HepG2 (cell line): ENCODE measurements around the gene NEURL3. TPM values are rescaled to one million over a fixed set of nuclear protein-coding genes. Genes with fewer than 3 reads are reported as not detected.
A peak's percentile ranks its signal among the peaks of the same experiment; 100 is the strongest.

ENCODE experiments used
- ESRRA ChIP-seq: sonication (generic); formaldehyde crosslinking; IDR thresholded peaks from 2 replicates; pipeline ENCODE4 v1.5.1; 2020; ENCODE audit warnings: mild to moderate bottlenecking, low read depth, missing genetic modification reagents
- HOMEZ ChIP-seq: IDR thresholded peaks from 2 replicates; pipeline ENCODE4 v1.6.1; 2016; ENCODE audit warnings: low read depth
- HOXA9 ChIP-seq: sonication (generic); formaldehyde crosslinking; IDR thresholded peaks from 2 replicates; pipeline ENCODE4 v1.8.1; 2022; ENCODE audit warnings: missing genetic modification reagents, mild to moderate bottlenecking, moderate library complexity, borderline replicate concordance
- KLF13 ChIP-seq: sonication (generic); formaldehyde crosslinking; IDR thresholded peaks from 2 replicates; pipeline ENCODE4 v1.4.0; 2020; ENCODE audit warnings: mild to moderate bottlenecking, missing genetic modification reagents
- POGZ ChIP-seq: sonication (generic); formaldehyde crosslinking; IDR thresholded peaks from 2 replicates; pipeline ENCODE4 v1.4.0; 2020; ENCODE audit warnings: mild to moderate bottlenecking, missing genetic modification reagents
- PRDM4 ChIP-seq: sonication (generic); formaldehyde crosslinking; IDR thresholded peaks from 2 replicates; pipeline ENCODE4 v1.9.0; 2021; ENCODE audit warnings: missing genetic modification reagents, borderline replicate concordance
- SOX6 ChIP-seq, 2 experiments: fragments of 450-650 bp in 1 of 2; sonication (generic) in 1 of 2; formaldehyde crosslinking in 1 of 2; IDR thresholded peaks; 2 replicates each; pipeline versions ENCODE4 v1.4.0 to v1.6.1; 2017 to 2020; ENCODE audit warnings: antibody characterized with exemption in 1 of 2, mild to moderate bottlenecking in 1 of 2, missing genetic modification reagents in 1 of 2
- TBX2 ChIP-seq: sonication (generic); formaldehyde crosslinking; IDR thresholded peaks from 2 replicates; pipeline ENCODE4 v1.5.0; 2020; ENCODE audit warnings: missing genetic modification reagents, mild to moderate bottlenecking, borderline replicate concordance
- ZNF160 ChIP-seq: sonication (generic); formaldehyde crosslinking; IDR thresholded peaks from 2 replicates; pipeline ENCODE4 v1.8.0; 2022; ENCODE audit warnings: mild to moderate bottlenecking, inconsistent platforms, missing genetic modification reagents
- ZNF260 ChIP-seq: sonication (generic); formaldehyde crosslinking; IDR thresholded peaks from 2 replicates; pipeline ENCODE4 v1.4.0; 2020; ENCODE audit warnings: missing genetic modification reagents, low read depth, mild to moderate bottlenecking, borderline replicate concordance
- ZNF431 ChIP-seq: sonication (generic); formaldehyde crosslinking; IDR thresholded peaks from 2 replicates; pipeline ENCODE4 v1.9.0; 2022; ENCODE audit warnings: missing genetic modification reagents, low read depth, mild to moderate bottlenecking, borderline replicate concordance
- ZNF614 ChIP-seq: IDR thresholded peaks from 2 replicates; pipeline ENCODE4 v1.6.1; 2018; ENCODE audit warnings: missing biosample characterization, missing genetic modification reagents, inconsistent platforms, borderline replicate concordance
- polyA plus RNA-seq, 8 experiments: library from polyadenylated mRNA; depleted of rRNA in 3 of 8; stranded (reverse) in 7 of 8; unstranded in 1 of 8; fragments of >200 nt; fragmentation: Illumina TruSeq in 4 of 8; extraction: Trizol in 4 of 8; gene quantifications; 2 replicates each; pipeline versions ENCODE4 v1.2.1 to v1.2.3, GENCODE V29; 2011 to 2016; ENCODE audit warnings: low read depth in 4 of 8, missing spikeins in 1 of 8, mixed read lengths in 1 of 8; ENCODE audit not compliant: insufficient read depth in 1 of 8
- total RNA-seq, 5 experiments: library from RNA; depleted of rRNA; stranded (reverse); fragments of >200 nt; fragmentation: Illumina TruSeq; extraction: Trizol; gene quantifications; 2 replicates each; pipeline ENCODE4 v1.2.3, GENCODE V29; 2016; ENCODE audit warnings: low read depth in 1 of 5
- TF ChIP-seq, protein P1 (sequence below): sonication (generic); formaldehyde crosslinking; IDR thresholded peaks from 2 replicates; pipeline ENCODE4 v1.4.0; 2020; ENCODE audit warnings: missing genetic modification reagents, borderline replicate concordance
- TF ChIP-seq, protein P2 (sequence below): sonication (generic); formaldehyde crosslinking; IDR thresholded peaks from 2 replicates; pipeline ENCODE4 v1.4.0; 2020; ENCODE audit warnings: missing genetic modification reagents

NEURL3 gene
- total and polyA plus RNA-seq, 2 of the 13 experiments (the other 11 are each of a cell fraction or from before 2014, with no cell fraction given): 0.16 to 1.2 TPM

GRCh38 chr2:96509114-96509846 is 4.1 kb upstream of the NEURL3 start (continued):
- no peak for TF ChIP-seq HOMEZ (CRISPR knock-in tag)
- TF ChIP-seq ZNF614 (CRISPR knock-in tag): no peak
- TF ChIP-seq SOX6 (IDR thresholded peaks at IDR 0.05): no peak
- TF ChIP-seq SOX6 (CRISPR knock-in tag; IDR thresholded peaks at IDR 0.05): peak; percentile 55
- no peak for TF ChIP-seq KLF13
- TF ChIP-seq, protein P1, sequence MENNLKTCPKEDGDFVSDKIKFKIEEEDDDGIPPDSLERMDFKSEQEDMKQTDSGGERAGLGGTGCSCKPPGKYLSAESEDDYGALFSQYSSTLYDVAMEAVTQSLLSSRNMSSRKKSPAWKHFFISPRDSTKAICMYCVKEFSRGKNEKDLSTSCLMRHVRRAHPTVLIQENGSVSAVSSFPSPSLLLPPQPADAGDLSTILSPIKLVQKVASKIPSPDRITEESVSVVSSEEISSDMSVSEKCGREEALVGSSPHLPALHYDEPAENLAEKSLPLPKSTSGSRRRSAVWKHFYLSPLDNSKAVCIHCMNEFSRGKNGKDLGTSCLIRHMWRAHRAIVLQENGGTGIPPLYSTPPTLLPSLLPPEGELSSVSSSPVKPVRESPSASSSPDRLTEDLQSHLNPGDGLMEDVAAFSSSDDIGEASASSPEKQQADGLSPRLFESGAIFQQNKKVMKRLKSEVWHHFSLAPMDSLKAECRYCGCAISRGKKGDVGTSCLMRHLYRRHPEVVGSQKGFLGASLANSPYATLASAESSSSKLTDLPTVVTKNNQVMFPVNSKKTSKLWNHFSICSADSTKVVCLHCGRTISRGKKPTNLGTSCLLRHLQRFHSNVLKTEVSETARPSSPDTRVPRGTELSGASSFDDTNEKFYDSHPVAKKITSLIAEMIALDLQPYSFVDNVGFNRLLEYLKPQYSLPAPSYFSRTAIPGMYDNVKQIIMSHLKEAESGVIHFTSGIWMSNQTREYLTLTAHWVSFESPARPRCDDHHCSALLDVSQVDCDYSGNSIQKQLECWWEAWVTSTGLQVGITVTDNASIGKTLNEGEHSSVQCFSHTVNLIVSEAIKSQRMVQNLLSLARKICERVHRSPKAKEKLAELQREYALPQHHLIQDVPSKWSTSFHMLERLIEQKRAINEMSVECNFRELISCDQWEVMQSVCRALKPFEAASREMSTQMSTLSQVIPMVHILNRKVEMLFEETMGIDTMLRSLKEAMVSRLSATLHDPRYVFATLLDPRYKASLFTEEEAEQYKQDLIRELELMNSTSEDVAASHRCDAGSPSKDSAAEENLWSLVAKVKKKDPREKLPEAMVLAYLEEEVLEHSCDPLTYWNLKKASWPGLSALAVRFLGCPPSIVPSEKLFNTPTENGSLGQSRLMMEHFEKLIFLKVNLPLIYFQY (CRISPR knock-in tag): no peak
- TF ChIP-seq ESRRA (CRISPR knock-in tag): 0 out of 2 replicates have a peak, but pooled peaks have one; percentile 38
- no peak for TF ChIP-seq HOXA9 (CRISPR knock-in tag)
- TF ChIP-seq, protein P2, sequence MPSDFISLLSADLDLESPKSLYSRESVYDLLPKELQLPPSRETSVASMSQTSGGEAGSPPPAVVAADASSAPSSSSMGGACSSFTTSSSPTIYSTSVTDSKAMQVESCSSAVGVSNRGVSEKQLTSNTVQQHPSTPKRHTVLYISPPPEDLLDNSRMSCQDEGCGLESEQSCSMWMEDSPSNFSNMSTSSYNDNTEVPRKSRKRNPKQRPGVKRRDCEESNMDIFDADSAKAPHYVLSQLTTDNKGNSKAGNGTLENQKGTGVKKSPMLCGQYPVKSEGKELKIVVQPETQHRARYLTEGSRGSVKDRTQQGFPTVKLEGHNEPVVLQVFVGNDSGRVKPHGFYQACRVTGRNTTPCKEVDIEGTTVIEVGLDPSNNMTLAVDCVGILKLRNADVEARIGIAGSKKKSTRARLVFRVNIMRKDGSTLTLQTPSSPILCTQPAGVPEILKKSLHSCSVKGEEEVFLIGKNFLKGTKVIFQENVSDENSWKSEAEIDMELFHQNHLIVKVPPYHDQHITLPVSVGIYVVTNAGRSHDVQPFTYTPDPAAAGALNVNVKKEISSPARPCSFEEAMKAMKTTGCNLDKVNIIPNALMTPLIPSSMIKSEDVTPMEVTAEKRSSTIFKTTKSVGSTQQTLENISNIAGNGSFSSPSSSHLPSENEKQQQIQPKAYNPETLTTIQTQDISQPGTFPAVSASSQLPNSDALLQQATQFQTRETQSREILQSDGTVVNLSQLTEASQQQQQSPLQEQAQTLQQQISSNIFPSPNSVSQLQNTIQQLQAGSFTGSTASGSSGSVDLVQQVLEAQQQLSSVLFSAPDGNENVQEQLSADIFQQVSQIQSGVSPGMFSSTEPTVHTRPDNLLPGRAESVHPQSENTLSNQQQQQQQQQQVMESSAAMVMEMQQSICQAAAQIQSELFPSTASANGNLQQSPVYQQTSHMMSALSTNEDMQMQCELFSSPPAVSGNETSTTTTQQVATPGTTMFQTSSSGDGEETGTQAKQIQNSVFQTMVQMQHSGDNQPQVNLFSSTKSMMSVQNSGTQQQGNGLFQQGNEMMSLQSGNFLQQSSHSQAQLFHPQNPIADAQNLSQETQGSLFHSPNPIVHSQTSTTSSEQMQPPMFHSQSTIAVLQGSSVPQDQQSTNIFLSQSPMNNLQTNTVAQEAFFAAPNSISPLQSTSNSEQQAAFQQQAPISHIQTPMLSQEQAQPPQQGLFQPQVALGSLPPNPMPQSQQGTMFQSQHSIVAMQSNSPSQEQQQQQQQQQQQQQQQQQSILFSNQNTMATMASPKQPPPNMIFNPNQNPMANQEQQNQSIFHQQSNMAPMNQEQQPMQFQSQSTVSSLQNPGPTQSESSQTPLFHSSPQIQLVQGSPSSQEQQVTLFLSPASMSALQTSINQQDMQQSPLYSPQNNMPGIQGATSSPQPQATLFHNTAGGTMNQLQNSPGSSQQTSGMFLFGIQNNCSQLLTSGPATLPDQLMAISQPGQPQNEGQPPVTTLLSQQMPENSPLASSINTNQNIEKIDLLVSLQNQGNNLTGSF: no peak
- no peak; the same call in 1 of the 2 replicates for TF ChIP-seq ZNF431 (CRISPR knock-in tag)
- TF ChIP-seq PRDM4 (CRISPR knock-in tag): no peak
- TF ChIP-seq TBX2: no peak; the same call in 1 of the 2 replicates
- no peak for TF ChIP-seq ZNF260
- no peak for TF ChIP-seq POGZ (CRISPR knock-in tag)
- peak; percentile 74; the same call in 1 of the 2 replicates for TF ChIP-seq ZNF160
